H4 (cell line): ENCODE results near the gene KCNQ4. TPM values are rescaled to one million over a fixed set of nuclear protein-coding genes. Genes with fewer than 3 reads are reported as not detected.

ENCODE experiments used
- DNase-seq: peaks from one replicate; pipeline ENCODE4 v3.0.0-alpha.2; 2015; ENCODE audit warnings: low spot score
- total RNA-seq: library from RNA; depleted of rRNA; stranded (reverse); fragments of >200 nt; shearing (Covaris generic); gene quantifications from 2 replicates; pipeline ENCODE4 v1.2.3, GENCODE V29; 2014; rRNA removed

Gene KCNQ4
- total RNA-seq = not detected in 2 replicates

DNA sequence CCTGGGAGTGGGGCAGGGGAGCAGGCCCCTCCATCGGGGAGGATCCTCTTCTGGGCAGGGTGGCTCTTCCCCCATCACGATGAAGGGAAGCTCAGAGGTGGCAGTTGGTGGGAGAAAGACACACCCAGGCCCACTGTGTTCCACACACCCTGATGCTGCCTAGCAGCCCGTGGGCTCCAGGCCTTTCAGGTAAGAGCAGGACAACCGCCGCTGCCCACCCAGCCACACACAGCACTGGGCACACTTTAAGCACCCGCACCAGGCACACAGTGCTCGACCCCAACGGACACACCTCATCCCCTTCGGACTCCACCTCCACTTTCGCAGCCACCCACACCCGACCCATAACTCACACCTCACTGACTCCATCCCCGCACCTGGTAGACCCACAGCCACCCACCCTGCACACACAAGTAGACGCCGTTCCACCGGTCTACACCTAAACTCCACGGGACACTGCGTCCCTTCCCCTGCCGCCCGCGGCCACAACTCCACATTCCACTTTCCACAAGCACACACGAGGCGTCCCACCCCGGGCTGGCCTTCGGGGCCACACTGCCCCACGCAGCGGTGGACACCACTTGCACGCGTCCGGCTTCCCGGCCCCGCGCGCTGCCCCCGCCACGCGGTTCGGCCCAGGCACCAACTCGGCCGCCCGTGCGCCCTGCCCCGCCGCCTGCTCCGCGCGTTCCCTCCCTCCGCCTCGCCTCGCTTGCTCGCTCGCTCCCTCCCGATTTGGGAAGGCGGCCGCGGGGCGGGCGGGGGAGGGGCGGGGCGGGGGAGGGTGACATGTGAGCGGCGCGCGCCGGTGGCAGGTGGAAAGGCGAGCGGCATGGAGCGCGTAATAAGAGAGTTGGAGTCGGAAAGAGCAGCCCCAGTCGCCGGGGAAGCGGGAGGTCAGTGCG is at the start of gene KCNQ4:
Gene KCNQ4 (plus strand): TSS at position 787 of the 905 bp plus-strand sequence. CDS start 307 bp downstream, outside the sequence.
- DNase-seq = no peak

GRCh38 chr1:40734882-40735628 is 48.5 kb upstream of the KCNQ4 start:
- DNase-seq = no peak

GRCh38 chr1:40736085-40736531 is 47.5 kb upstream of the KCNQ4 start:
- DNase-seq = peak; percentile 79

DNA sequence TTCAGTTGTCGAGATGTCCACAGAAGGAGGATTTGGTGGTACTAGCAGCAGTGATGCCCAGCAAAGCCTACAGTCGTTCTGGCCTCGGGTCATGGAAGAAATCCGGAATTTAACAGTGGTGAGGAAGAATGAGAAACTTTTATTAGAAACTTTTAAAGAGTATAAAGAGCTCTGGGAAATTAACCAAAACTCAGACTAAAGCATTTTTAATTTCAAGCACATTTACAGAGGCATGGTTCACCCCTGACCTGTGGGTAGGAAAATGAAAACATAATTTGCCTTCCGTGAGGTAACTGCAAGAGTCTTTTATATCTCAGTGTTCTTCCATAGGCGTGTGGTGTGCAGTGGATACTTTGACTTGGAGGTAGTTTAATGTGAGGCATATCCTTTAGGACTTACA is 44.8 kb upstream of the KCNQ4 start:
- no peak for DNase-seq

- no peak for DNase-seq
Observed at GRCh38 chr1:40739455-40740008, 44.1 kb upstream of the KCNQ4 start.

DNA sequence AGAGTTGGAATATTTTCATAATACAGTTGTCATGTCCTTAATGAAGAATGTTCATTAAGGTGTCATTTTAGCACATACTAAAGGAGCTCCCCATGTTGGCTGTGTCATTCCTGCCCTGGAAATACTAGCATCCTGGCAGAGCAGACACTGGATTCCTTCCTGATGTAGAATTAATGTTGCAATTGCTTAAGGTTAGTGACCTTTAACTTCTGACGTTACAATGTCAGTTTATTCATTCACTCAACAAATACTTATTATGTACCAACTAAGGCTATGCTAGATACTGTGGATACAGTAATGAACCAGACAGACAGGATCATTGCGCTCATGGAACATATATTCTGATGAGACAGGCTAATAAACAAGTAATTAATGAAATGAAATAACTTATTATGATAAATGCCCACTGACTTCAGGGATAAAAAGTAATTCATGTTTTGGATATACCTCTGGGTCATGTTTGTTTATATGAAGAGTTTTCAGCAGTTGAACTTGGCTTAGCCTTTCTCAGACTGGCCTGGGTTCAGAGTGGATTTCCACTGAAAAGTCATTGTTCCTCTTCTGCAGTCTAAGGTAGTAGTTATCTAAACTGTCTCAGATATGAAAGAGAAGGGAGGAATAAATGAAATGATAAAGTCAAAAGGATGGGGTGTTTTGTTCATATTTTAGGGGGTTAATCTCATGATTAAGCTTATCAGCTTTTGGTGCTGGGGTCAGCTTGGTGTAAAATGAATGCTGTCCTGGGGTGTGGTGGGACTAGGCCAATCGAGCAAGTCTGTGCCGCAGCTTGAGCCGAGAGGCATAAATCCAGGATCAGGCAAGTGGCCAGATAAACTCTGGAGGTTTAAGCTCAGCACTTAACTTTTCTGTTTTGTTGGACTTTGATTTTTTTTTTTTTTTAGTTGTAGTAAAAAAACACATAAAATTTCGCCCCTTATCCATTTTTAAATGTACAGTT is 43.3 kb upstream of the KCNQ4 start:
- DNase-seq = no peak

DNA sequence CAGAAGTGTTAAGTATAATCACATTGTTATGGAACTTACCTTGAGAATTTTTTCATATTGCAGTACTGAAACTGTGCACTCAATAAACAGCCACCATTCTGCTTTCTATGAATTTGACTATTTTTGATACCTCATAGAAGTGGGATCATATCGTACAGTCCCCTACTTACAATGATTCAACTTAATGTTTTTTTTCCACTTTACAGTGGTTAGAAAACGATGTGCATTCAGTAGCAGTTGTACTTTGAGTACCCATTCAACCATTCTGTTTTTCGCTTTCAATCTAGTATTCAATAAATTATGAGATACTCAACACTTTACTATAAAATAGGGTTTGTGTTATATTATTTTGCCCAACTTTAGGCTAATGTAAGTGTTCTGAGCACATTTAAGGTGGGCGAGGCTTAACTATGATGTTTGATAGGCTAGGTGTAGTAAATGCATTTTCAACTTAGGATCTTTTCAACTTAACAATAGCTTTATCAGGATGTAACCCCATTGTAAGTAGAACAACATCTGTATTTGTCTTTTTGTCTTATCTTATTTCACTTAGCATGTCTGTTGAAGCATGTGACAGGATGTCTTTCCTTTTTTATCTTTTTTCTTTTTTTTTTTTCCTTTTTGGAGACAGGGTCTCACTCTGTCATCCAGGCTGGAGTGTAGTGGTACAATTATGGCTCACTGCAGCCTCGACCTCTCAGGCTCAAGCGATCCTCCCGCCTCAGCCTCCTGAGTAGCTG is 42.4 kb upstream of the KCNQ4 start:
- no peak for DNase-seq

- DNase-seq = no peak
Observed at GRCh38 chr1:40742363-40743061, 41.1 kb upstream of the KCNQ4 start.

GRCh38 chr1:40743452-40743851 is 40.1 kb upstream of the KCNQ4 start:
- no peak for DNase-seq

- DNase-seq = no peak
Observed at GRCh38 chr1:40743860-40744259, 39.7 kb upstream of the KCNQ4 start.

GRCh38 chr1:40745176-40745575 is 38.4 kb upstream of the KCNQ4 start:
- no peak for DNase-seq

GRCh38 chr1:40746344-40747090 is 37.1 kb upstream of the KCNQ4 start:
- no peak for DNase-seq

DNA sequence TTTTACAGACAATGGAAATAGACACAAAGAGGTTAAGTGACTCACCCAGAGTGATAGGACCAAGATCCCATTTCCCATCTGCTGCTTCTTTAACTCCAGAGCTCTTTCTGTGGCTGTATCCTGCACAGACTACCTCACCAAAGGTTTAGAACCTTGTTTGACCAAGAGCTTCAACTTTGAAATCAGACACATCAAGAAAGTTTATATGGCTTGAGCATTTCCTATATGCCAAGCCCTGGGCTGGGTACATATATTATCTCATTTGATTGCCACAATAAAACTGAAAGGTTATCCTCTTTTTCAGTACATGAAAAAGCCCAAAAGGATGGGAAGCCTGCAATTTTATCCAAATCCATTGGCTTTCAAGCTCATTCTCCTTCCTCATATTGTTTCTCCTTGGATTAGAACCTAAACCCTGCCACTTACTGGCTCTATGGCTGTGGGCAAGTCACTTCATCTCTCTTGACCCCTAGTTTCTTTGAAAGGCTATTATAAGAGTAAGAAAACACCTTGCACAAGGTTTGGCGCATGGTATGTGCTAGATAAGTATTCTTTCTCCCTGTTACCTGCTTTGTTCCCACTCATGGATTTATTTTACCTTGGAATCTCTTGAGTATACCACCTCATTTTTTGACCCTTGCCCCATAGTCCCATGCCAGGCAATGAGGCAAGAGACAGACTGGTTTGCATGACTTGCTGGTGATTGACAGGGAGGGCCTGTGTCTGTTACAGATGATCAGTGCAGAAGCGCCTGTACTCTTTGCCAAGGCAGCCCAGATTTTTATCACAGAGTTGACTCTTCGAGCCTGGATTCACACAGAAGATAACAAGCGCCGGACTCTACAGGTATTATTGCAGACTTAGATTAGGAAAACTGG is 34.5 kb upstream of the KCNQ4 start:
- no peak for DNase-seq

GRCh38 chr1:40749817-40750216 is 33.8 kb upstream of the KCNQ4 start:
- no peak for DNase-seq

GRCh38 chr1:40750451-40750908 is 33.1 kb upstream of the KCNQ4 start:
- DNase-seq = no peak

DNA sequence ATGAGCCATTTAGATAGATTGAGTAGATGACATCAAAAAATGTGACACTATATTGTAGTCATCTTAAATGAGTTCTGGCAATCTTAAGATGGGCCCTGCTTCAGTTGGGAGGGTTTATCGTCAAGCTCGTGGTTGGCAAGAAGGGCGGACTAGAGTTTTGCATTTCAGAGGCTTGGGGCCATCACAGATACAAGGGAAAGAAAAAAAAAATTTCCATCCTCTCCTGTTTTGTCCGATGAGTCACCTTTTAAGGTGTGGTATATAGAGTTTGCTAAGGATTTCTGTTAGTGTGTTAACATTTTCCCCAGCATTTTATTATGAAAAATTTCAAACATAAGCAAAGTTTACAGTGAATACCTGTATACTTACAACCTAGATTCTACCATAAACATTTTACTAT is 31.8 kb upstream of the KCNQ4 start:
- DNase-seq = no peak

- no peak for DNase-seq
Observed at GRCh38 chr1:40753142-40753882, 30.3 kb upstream of the KCNQ4 start.
